DOHH2 (cell line): ENCODE data around the gene NFE2L2.

Experiments
- H3F3A ChIP-seq: fragments of 200-600 bp; sonication (generic), shearing (Covaris generic); 2 replicates; pipeline ENCODE4 v1.6.0; 2016; ENCODE audit warnings: antibody characterized with exemption, mild to moderate bottlenecking; ENCODE audit not compliant: control insufficient read depth, insufficient read depth
- H3K27ac ChIP-seq: fragments of 200-600 bp; sonication (generic); 2 replicates; pipeline ENCODE4 v1.5.1; 2014; ENCODE audit warnings: low read depth, mild to moderate bottlenecking, low read length, moderate library complexity
- H3K27me3 ChIP-seq: fragments of 200-600 bp; sonication (generic); 2 replicates; pipeline ENCODE4 v1.6.1; 2014; ENCODE audit warnings: mild to moderate bottlenecking, low read length, mixed read lengths; ENCODE audit not compliant: control insufficient read depth
- H3K36me3 ChIP-seq: fragments of 200-600 bp; sonication (generic); 2 replicates; pipeline ENCODE4 v1.6.1; 2014; ENCODE audit warnings: mild to moderate bottlenecking, low read length, moderate library complexity, mixed read lengths; ENCODE audit not compliant: control insufficient read depth
- H3K4me1 ChIP-seq: fragments of 200-600 bp; sonication (generic); 2 replicates; pipeline ENCODE4 v1.6.1; 2014; ENCODE audit warnings: mild to moderate bottlenecking, low read length, mixed read lengths; ENCODE audit not compliant: control insufficient read depth
- H3K4me2 ChIP-seq: fragments of 200-600 bp; sonication (generic); 2 replicates; pipeline ENCODE4 v1.6.0; 2014; ENCODE audit warnings: mild to moderate bottlenecking, low read length, moderate library complexity
- H3K4me3 ChIP-seq: fragments of 200-600 bp; sonication (generic); 2 replicates; pipeline ENCODE4 v1.5.1; 2014; ENCODE audit warnings: mild to moderate bottlenecking, low read length, mixed read lengths
- H3K79me2 ChIP-seq: fragments of 200-600 bp; sonication (generic); 2 replicates; pipeline ENCODE4 v1.6.1; 2014; ENCODE audit warnings: mild to moderate bottlenecking, low read length, mixed read lengths; ENCODE audit not compliant: control insufficient read depth
- H3K9me2 ChIP-seq: fragments of 200-600 bp; sonication (generic); replicated peaks from 2 replicates; pipeline ENCODE4 v1.6.1; 2014; ENCODE audit warnings: mild to moderate bottlenecking, low read length, mixed read lengths; ENCODE audit not compliant: control insufficient read depth
- H3K9me3 ChIP-seq: fragments of 200-600 bp; sonication (generic); 2 replicates; pipeline ENCODE4 v1.6.1; 2014; ENCODE audit warnings: antibody characterized with exemption, low read length, mixed read lengths; ENCODE audit not compliant: control insufficient read depth, insufficient read depth
- H4K20me1 ChIP-seq: fragments of 200-600 bp; sonication (generic); 2 replicates; pipeline ENCODE4 v1.6.0; 2014; ENCODE audit warnings: low read depth, mild to moderate bottlenecking, antibody characterized with exemption, low read length, moderate library complexity; ENCODE audit not compliant: control insufficient read depth, insufficient read depth
- EZH2phosphoT487 ChIP-seq: fragments of 200-600 bp; sonication (generic); IDR thresholded peaks from 2 replicates; pipeline ENCODE4 v1.6.1; 2017; ENCODE audit warnings: borderline replicate concordance, mild to moderate bottlenecking, antibody characterized with exemption, low read length, moderate library complexity, mixed read lengths
- TF ChIP-seq, protein P1 (sequence below): fragments of 200-600 bp; sonication (generic); IDR thresholded peaks from one replicate; pipeline ENCODE4 v1.5.1; 2014; ENCODE audit warnings: antibody characterized with exemption, mild to moderate bottlenecking, low read depth, low read length; ENCODE audit not compliant: poor library complexity, severe bottlenecking

Gene NFE2L2

DNA sequence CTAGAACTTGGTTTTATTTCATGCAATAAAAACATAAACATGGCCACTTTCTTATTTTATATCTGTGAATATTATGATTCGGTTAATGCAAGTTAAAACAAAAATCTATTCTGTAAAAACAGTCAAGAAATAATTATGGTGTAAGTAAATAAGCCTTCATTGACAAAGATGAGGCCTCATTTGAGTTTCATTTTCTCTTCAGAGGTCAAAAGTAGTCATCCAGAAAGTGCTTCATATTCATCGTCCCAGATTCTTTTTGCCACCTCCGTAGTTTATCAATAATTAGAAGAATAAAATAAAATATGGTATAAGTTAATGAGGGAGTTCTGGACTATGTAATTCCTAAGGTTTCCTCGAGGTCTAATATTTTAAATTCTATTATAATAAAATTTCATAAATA lies 71.3 kb downstream of the NFE2L2 start:
- Histone ChIP-seq H3K4me2 (no peak overlapping the region), H3F3A (no peaks in the 10 kb centered on the region), H4K20me1 (no peaks in the 10 kb centered on the region), H3K4me1 (no peaks in the 10 kb centered on the region), H3K4me3 (no peak overlapping the region), H3K27ac (no peak overlapping the region), H3K36me3 (no peaks in the 10 kb centered on the region), H3K27me3 (peaks cover 3% of the 10 kb centered on the region; the same call in 1 of the 2 replicates), H3K79me2 (no peaks in the 10 kb centered on the region), H3K9me2 (no peaks in the 10 kb centered on the region), H3K9me3 (no peaks in the 10 kb centered on the region)
- TF ChIP-seq EZH2phosphoT487: no peak
- TF ChIP-seq, protein P1, sequence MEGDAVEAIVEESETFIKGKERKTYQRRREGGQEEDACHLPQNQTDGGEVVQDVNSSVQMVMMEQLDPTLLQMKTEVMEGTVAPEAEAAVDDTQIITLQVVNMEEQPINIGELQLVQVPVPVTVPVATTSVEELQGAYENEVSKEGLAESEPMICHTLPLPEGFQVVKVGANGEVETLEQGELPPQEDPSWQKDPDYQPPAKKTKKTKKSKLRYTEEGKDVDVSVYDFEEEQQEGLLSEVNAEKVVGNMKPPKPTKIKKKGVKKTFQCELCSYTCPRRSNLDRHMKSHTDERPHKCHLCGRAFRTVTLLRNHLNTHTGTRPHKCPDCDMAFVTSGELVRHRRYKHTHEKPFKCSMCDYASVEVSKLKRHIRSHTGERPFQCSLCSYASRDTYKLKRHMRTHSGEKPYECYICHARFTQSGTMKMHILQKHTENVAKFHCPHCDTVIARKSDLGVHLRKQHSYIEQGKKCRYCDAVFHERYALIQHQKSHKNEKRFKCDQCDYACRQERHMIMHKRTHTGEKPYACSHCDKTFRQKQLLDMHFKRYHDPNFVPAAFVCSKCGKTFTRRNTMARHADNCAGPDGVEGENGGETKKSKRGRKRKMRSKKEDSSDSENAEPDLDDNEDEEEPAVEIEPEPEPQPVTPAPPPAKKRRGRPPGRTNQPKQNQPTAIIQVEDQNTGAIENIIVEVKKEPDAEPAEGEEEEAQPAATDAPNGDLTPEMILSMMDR: no peak

DNA sequence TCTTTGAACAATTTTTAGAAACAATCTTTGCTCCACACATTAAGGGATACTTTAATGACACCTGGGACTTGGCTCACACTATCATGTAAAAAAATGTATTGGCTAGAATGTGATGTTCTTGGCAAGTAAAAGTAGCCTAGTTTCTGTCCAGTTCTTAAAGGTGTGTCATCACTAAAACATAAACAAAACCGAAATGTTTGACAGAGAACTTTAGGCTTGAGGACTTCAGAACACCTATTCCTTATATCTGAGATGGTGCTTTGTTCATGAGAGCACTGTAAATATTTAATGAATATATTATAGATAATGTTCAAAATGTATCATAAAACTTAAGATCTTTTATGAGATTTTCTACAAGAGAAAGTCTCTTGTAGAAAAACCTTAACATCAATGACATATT lies 71.7 kb downstream of the NFE2L2 start:
- Histone ChIP-seq H3K9me2 (no peaks in the 10 kb centered on the region), H3K27me3 (peaks cover 3% of the 10 kb centered on the region; the same call in 1 of the 2 replicates), H3K4me3 (no peak overlapping the region), H3K27ac (no peak overlapping the region), H4K20me1 (no peaks in the 10 kb centered on the region), H3K36me3 (no peaks in the 10 kb centered on the region), H3K79me2 (no peaks in the 10 kb centered on the region), H3F3A (no peaks in the 10 kb centered on the region), H3K4me2 (no peak overlapping the region), H3K4me1 (no peaks in the 10 kb centered on the region), H3K9me3 (no peaks in the 10 kb centered on the region)
- TF ChIP-seq EZH2phosphoT487: no peak
- TF ChIP-seq, protein P1: no peak

DNA sequence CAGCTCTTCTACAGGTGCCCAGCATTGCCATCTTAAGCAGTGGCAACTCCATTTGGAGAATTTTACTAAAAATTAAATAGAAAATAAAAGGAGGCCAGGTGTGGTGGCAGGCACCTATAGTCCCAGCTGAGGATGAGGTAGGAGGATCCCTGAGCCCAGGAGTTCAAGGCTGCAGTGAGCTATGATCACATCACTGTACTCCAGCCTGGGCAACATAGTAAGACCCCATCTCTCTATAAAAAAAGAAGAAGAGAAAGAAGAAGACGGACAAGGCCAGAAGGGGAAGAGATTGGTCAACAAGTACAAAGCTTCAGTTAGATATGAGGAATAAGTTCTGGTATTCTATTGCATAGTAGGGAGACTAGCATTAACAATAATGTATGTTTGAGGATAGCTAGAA lies 73.6 kb downstream of the NFE2L2 start:
- H3K9me2 ChIP-seq: no peaks in the 10 kb centered on the region
- no peak overlapping the region for H3K27ac ChIP-seq
- no peaks in the 10 kb centered on the region for H3K79me2 ChIP-seq
- H3K27me3 ChIP-seq: peaks cover 3% of the 10 kb centered on the region; the same call in 1 of the 2 replicates
- no peak overlapping the region for H3K4me2 ChIP-seq
- H3F3A ChIP-seq: no peaks in the 10 kb centered on the region
- no peaks in the 10 kb centered on the region for H3K9me3 ChIP-seq
- H3K36me3 ChIP-seq: no peaks in the 10 kb centered on the region
- TF ChIP-seq, protein P1: no peak
- no peak for TF ChIP-seq EZH2phosphoT487
- H4K20me1 ChIP-seq: no peaks in the 10 kb centered on the region
- H3K4me1 ChIP-seq: no peaks in the 10 kb centered on the region
- no peak overlapping the region for H3K4me3 ChIP-seq
